ENCODE results near the gene TEAD1.

Gene TEAD1

DNA sequence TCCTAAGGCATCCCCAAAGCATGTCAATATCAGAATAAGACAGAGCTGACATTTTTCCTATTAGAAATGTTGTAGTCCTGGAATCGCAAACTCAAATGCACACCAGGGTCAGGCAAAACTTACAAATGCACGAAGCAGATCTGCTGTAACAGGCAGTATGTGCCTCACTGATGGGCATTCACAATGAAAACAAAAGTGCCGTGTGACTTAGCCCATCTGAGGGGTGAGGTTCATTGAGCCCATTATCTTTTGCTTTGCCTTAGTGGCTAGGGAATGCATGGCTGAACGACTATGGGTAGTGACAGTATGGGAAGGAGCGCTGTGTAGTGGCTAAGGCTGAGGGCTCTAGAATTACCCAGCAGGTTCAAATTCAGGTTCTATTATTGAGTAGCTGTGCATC lies 291.8 kb downstream of the TEAD1 start:
- no peak for DNase-seq

DNA sequence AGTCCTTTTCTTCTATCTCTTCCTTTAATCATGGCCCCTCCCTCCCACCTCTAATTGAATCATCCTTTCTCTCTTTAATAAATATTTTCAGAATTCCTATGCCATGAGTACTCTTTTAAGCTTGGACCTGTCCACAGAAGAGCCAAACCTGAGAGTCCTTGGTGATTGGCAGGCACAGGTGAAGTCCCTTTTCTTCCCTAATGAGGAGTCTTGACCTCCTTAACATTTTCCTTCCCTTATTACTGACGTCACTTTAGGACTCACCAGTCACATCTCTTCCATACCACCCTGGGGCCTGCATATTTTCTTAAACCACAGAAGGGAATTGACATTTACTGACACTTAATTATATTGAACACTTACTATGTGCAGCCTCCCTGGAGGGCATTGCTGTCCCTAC lies 293.9 kb downstream of the TEAD1 start:
- no peak for DNase-seq

DNA sequence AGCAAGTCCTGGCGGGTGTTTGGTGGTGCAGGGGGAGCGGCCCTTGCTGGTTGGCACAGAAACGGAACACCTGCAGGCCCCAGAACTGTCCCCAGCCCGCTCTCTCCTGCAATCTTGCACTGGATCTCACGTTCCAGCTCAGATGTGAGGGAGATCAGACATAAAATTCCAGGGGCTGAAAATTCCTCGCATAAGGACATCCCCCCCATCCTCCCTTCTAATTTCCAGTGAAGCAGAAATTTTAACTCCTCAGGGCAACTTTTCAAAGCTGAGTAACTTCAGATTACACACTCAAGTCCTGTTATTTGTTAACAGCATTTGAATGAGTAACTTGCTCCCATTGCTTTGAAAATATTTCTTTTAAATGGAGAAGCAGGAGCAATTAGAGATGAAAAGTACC lies 294.6 kb downstream of the TEAD1 start:
- DNase-seq, result no peak

DNA sequence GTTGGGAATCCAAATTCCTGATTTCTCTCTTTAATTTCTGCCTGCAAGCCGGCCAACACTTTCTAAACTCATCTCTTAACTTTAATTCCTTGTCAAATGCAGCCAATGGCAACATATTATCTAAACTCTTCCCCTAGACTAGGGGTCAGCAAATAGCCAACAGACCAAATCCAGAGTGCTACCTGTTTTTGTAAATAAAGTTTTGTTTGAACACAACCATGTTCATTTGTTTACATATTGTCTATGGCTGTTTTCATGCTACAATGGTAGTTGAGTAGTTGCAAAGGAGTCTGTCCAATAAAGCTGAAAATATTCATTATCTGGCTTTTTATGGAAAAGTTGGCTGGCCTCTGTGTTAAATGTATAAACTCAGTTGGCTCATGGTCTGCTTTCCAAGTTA lies 297.7 kb downstream of the TEAD1 start:
- DNase-seq, result no peak

DNA sequence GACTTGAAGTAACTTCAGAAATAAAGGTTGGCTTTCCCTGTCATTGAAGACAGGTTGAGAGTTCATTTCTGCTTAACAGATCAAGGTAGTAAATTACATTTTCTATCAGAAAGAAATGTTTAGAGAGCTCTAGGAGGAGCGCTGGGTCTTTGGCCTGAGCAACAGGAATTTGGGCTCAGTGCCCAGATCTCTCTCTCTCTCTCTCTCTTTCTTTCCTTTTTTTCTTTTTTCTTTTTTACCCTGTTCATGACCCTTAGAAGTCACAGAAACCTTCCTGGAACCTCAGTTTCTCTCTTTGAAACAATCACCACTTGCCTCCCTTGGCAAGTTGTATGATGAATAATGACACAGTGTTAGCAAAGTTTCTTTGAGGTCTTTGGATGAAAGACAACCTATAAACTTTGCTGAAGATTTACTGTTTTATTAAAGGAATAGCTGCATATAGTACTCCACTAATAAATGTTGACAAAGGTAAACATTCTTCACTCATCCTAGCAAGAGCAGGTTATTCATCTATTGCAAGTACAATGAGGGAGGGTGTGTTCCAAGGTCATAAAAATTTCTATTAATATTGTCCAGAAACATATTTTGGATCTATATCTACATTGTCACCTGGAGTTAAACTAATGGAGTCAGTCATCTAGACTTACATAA lies 299.4 kb downstream of the TEAD1 start:
- DNase-seq, result no peak

DNA sequence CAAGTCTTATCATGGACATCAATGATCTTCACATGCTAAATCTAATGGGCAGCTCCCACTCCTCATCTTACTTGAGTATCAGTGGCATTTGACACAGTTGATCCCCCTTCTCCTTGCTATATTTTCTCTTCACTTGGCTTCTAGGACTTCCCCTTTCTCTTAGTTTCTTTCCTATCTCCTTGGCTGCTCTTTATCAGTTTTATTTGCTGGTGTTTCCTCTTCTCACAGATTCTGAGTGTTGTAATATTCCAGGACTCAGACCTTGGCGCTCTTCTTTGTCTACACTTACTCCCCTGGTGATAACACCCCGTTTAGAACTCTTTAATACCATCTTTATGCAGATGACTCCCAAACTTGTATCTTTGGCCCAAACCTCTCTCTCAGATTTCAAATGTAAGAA lies 301.0 kb downstream of the TEAD1 start:
- DNase-seq, result no peak

DNA sequence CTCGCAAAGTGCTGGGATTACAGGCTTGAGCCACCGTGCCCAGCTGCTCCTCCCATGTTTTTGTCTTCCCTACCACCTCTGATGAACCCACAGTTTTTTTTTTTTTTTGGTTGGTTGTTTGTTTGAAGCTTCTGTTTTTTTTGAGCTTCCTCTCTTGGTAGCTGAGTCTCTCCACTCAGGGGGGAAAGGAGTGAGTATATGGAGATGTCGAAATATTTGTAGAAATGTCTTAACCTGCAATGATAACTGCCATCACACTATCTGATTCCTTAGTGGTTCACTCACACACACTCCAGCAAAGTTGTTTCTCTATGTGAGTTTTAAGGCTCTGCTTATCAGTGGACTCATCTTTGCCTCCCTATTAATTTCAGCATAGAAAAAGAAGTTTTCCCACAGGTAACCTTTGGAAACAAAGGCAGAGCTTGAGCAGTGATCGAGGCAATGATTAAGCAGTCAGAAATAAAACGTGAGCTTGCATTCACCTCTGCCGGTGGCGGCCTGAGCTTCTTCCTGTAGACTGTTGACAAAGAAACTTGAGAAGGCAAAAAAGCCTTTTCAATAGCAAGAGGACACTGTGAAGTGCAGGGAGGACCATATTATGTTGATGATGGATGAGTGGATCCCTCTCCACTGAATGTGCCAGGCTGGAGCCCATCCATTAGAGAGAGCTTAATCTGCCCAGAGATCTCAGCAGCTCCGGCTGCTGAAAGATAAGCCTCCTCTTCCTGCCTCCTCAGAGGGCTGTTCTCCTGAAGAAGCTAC lies 305.9 kb downstream of the TEAD1 start:
- no peak for DNase-seq

DNA sequence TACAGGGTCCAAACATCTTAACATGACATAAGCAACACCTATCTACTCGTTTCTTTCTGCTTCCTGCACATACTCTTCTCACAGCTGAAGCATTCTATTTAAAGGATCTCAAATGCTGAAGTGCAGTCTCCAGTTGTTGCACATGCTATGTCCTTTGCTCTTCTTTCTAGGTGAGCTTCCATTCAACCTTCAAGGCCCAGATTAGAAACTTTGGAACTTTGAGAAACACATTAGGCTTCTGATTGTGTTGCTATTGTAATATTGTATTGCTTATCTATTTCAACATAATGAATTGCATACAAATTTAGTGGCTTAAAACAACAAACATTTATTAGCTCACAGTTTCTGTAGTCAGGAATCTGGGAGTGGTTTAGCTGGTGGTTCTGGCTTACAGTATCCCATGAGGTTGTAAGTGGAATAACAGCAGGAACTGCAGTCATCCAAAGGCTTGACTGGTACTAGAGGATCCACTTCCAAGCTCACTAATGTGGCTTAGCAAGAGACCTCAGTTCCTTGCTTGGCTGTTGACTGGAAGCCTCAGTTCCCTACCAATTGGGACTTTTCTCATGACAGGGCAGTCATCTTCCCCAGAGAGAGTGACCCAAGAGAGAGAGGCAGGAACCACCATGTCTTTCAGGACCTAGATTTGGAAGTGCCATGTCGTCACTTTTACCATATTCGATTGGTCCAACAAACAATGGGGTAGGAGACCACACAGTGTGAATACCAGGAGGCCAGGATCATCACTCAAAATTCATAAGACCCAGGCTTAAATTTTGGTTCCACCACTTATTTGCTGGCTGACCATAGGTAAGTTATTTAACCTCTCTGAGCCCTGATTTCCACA lies 307.7 kb downstream of the TEAD1 start:
- no peak for DNase-seq

DNA sequence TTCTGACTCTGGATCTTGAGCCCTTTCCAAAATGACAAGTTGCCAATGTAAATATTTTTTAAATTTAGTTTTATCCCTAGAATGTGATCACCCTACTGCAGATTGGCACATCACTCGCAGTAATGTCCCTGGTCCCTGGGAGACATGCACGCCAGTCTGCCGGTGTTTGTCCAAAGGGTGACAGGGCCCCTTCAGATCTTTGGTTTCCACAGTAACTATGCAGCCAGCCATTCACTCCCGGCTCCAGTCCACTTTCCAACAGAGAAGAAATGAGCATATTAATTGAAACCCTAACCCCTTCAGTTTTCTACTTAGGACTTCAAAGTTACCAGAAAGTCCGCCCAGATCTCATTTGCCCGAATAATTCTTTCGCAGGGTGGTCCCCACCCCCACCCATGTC lies 309.1 kb downstream of the TEAD1 start:
- no peak for DNase-seq

DNA sequence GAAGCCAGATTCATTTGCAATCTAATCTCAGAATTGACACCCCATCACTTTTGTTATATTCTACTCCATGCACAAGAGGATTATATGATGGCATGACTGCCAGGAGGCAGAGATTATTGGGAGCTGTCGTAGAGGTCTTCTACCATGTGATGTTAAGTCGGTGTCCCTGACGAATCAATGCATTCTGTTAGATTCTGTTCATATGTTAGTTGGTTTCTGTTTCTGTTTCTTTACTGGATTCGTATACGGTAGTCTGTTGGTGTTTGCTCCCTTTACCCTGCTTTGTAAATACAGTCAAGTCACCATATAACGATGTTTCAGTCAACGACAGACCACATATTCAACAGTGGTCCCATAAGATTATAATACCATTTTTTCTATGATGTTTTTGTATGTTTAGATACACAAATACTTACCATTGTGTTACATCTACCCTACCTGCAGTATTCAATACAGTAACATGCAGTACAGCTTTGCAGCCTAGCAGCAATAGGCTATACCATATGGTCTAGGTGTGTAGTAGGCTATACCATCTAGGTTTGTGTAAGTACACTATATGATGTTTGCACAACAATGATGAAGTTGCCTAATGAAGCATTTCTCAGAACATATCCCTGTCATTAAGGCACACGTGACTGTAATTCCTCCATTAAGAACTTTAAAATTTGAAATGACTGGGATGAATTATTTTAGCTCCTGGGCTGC lies 312.1 kb downstream of the TEAD1 start:
- DNase-seq, result no peak

DNA sequence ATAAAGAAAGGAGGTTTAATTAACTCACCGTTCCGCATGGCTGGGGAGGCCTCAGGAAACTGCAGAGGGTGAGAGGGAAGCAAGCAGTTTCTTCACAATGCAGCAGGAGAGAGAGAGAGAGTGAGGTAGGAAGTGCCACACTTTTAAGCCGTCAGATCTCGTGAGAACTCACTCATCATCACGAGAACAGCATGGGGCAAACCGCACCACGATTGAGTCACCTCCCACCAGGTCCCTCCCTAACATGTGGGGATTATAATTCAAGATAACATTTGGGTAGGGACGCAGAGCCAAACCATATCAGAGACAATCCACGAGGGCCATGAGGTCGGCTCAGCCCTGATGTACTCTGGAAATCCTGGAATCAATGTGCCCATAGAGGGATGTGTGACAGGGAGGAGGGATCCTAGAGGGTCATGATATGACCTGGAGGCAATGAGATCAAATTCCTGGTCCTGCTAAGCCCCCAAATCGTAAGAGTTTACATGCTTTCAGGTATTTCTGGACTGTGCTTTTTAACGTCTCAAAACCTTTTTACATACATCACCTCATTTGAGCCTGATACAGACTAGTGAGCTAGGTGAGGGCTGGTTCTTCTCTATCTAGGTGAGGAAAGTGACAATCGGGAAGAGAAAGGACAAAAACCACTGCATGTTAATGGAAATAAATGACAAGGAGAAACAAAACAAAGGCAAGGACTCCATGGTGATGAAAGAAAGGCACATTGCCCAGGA lies 315.4 kb downstream of the TEAD1 start:
- DNase-seq, result no peak

DNA sequence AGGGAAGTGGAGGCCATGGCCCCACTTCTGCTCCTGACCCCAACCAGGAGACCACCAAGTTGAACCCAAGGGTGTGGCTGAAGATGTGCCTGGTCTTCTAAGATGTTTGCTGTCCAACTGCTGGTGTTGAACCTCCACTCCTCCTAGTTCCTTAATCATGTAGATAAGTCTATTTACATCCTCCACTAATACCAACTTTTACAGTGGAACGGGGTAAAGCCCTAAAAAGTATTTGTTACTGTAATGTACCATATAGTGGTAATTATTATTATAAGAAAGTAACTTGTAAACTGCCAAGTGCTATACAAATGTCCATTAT lies 315.9 kb downstream of the TEAD1 start:
- no peak for DNase-seq

DNA sequence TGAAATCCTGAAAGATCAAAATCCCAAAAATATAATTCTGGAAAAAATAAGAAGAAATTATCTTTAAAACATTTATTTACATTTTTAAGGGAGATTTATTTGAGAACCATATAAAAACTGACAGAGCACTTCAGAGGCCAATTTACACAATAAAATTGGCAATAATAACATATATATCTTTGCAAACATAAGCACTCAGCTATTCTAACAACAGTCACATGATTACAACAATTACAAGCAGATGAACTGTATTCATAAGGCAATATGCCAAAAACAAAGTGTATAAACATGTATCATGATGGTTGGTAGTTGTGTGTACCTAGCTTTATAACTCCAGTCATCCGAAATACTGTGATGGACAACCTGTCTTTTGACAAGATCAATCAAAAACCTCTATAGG lies 317.2 kb downstream of the TEAD1 start:
- DNase-seq, result no peak

DNA sequence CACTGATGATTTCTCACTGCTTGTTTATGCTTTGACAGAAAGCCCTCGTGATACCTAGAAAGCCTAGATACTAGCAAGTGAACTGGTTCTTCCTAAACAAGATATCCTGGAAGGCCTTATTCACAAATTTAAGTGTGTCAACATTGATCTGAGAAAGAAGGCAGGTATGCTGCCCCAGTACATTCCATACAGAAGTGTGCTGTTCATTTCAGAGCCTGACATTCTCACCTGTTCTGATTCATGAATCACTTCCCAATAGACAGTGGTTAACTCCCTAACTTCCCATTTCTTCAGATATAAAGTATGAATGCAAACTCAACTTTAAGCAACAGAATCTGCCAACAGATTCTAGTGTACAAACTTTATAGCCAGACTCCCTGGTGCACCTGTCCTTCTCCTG lies 319.4 kb downstream of the TEAD1 start:
- no peak for DNase-seq

All from RPMI8226 (cell line).